AG09319 (cell line): Measurements from ENCODE around the gene ANXA6.
A peak's percentile ranks its signal among the peaks of the same experiment; 100 is the strongest.
"Not testable (repeated sequence)": the region's sequence is repeated elsewhere in the genome, so short reads cannot be mapped to it uniquely, and the experiment has no call there.

Source experiments
- DNase-seq: peaks from one replicate; pipeline ENCODE4 v3.0.0-alpha.2; 2010; ENCODE audit warnings: low read depth; ENCODE audit errors: extremely low read depth
- CTCF ChIP-seq: IDR thresholded peaks from 2 replicates; pipeline ENCODE4 v1.5.1; 2011; ENCODE audit warnings: low read depth, mild to moderate bottlenecking, inconsistent platforms, low read length, moderate library complexity

The ANXA6 gene

DNA sequence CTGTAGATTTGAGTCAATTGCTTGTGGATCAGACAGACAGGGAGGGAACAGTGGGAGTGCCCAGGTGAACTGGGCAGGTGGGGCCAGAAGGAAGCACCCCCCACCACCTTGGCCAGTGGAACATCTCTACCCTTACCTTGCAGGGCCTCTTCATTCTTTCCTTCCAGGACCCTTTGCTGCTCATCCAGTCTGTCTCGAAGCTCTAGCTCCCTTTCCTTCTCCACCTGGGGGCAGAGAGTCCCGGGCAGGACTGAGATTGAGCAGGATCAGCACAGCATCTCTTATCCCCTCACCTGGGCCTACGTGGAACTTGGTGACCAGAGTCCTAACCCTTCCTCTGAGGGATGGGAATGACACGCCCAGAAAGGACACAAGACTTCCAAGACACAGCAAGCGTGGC, 41.3 kb upstream of the ANXA6 start:
- no peak for DNase-seq
- no peak for TF ChIP-seq CTCF

DNA sequence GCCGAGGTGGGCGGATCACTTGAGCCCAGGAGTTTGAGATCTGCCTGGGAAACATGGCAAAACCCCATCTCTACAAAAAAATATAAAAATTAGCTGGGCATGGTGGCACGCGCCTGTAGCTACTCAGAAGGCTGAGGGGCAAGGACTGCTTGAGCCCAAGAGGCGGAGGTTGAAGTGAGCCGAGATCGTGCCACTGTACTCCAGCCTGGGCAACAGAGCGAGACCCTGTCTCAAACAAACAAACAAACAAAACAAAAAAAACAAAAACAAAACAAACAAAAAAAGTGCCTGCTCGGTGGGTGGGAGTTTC, 39.7 kb upstream of the ANXA6 start:
- not testable (repeated sequence) for DNase-seq

GRCh38 chr5:151196556-151197290, 39.1 kb upstream of the ANXA6 start:
- no peak for DNase-seq
- no peak for TF ChIP-seq CTCF

GRCh38 chr5:151195622-151196021, 38.0 kb upstream of the ANXA6 start:
- no peak for TF ChIP-seq CTCF
- DNase-seq: peak; percentile 44

DNA sequence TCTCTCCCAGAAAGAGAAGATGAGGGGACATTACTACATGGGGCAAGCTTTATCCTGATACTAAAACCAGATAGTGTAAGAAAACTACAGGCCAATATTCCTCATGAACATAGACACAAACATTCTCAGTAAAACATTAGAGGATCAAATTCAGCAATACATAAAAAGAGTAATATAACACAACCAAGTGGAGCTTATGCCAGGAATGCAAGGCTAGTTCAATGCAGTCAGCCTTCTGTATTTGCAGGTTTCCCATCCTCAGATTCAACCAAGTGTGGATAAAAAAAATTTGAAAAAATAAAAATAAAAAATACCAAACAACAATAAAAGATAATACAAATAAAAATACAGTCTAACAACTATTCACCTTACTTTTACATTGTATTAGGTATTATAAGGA, 35.0 kb upstream of the ANXA6 start:
- no peak for DNase-seq
- no peak for TF ChIP-seq CTCF

DNA sequence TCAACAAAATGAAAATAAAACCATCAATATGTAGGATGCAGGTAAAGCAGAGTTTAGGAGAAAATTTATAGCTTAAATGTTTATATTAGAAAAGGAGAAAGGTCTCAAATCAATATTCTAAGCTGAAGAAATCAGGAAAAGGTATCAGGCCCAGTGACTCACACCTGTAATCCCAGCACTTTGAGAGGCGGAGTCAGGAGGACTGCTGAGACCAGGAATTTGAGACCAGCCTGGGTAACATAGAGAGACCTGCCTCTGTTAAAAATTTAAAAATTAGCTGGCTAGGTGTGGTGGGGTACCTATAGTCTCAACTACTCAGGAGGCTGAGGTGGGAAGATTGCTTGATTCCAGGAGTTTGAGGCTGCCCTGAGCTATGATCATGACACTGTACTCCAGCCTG, 34.1 kb upstream of the ANXA6 start:
- no peak for TF ChIP-seq CTCF
- DNase-seq: no peak

GRCh38 chr5:151189151-151189550, 31.6 kb upstream of the ANXA6 start:
- no peak for DNase-seq
- TF ChIP-seq CTCF: no peak

DNA sequence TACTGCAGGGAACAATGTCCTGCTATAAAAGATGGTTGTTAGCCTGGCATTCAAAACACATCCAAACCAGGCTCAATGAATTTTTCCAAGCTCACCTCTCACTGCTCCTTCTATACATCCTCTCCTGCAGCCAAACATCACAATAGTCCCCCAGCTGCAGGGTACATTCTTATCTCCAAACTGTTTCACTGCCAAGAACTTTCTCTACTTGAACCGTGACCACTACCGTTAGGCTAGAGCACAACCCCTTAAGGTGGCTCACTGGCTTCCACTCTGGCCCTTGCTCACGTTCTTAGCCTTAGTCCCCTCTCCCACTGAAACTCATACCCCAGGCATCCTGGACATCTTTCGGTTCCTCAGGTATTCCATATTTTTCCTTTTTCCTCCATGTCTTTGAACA, 29.0 kb upstream of the ANXA6 start:
- no peak for TF ChIP-seq CTCF
- DNase-seq: no peak
